CD4-positive, alpha-beta T cell (primary cell): ENCODE data around the gene GAS2. TPM values are rescaled to one million over a fixed set of nuclear protein-coding genes. Genes with fewer than 3 reads are reported as not detected.

Experiments
- ATAC-seq: fragments of 200-7000 bp; cut with Tn5 transposase; one replicate; pipeline ENCODE4 v1.10.0; 2022; ENCODE audit warnings: mild to moderate bottlenecking; ENCODE audit not compliant: poor library complexity
- CTCF ChIA-PET: fragments of 350-600 bp; sonication (Branson Sonifier 250); formaldehyde crosslinking; loops from one replicate; lab custom pipeline; 2021; ENCODE audit warnings: antibody characterized with exemption, inconsistent platforms; lab: Charles Lee
- POLR2A ChIA-PET: fragments of 350-600 bp; sonication (Branson Sonifier 250); formaldehyde crosslinking; loops from one replicate; lab custom pipeline; 2021; ENCODE audit warnings: antibody characterized with exemption, inconsistent platforms; lab: Charles Lee
- DNase-seq, 14 experiments: peaks; one replicate each; pipeline ENCODE4 v3.0.0-alpha.2; 2013 to 2020; ENCODE audit warnings: mixed read lengths in 2 of 14
- H3K27ac ChIP-seq, 2 donors: one replicate each; pipeline versions ENCODE4 v1.5.1 to v1.7.0; 2013; ENCODE audit warnings: low read length in 2 of 2, low read depth in 1 of 2, mild to moderate bottlenecking in 1 of 2
- H3K27me3 ChIP-seq, 2 experiments: 1 replicate in 1 of 2; 2 replicates in 1 of 2; pipeline versions ENCODE4 v1.6.1 to v1.7.0; 2013; ENCODE audit warnings: low read length in 2 of 2, control low read depth in 1 of 2, mild to moderate bottlenecking in 1 of 2, moderate library complexity in 1 of 2; ENCODE audit not compliant: insufficient read depth in 2 of 2, control insufficient read depth in 1 of 2
- H3K36me3 ChIP-seq: one replicate; pipeline ENCODE4 v1.6.1; 2013; ENCODE audit warnings: low read length, control low read depth; ENCODE audit not compliant: insufficient read depth
- H3K4me1 ChIP-seq: one replicate; pipeline ENCODE4 v1.6.1; 2013; ENCODE audit warnings: low read length, control low read depth; ENCODE audit not compliant: insufficient read depth
- H3K4me3 ChIP-seq: one replicate; pipeline ENCODE4 v1.5.1; 2013; ENCODE audit warnings: mild to moderate bottlenecking, low read length, moderate library complexity
- H3K9me3 ChIP-seq, 2 experiments: 1 replicate in 1 of 2; 2 replicates in 1 of 2; pipeline versions ENCODE4 v1.6.1 to v1.7.0; 2013; ENCODE audit warnings: low read length in 2 of 2, mild to moderate bottlenecking in 2 of 2, control low read depth in 1 of 2, moderate library complexity in 1 of 2; ENCODE audit not compliant: control insufficient read depth in 1 of 2, insufficient read depth in 1 of 2
- H3K27ac Mint-ChIP-seq: one replicate; pipeline ENCODE4 v1.8.0; 2020; ENCODE audit warnings: mixed read lengths
- H3K27me3 Mint-ChIP-seq: one replicate; pipeline ENCODE4 v1.8.0; 2021; ENCODE audit warnings: mixed read lengths
- H3K36me3 Mint-ChIP-seq: one replicate; pipeline ENCODE4 v1.8.0; 2021; ENCODE audit warnings: low read depth, mixed read lengths
- H3K4me1 Mint-ChIP-seq: one replicate; pipeline ENCODE4 v1.8.0; 2021; ENCODE audit warnings: low read depth, mixed read lengths
- H3K4me3 Mint-ChIP-seq: one replicate; pipeline ENCODE4 v1.8.0; 2020; ENCODE audit warnings: mild to moderate bottlenecking, mixed read lengths
- H3K9me3 Mint-ChIP-seq: one replicate; pipeline ENCODE4 v1.8.0; 2020; ENCODE audit warnings: mixed read lengths
- intact Hi-C, 2 experiments: fragments of 100-400 bp; cut with DNase I in 1 of 2; cut with micrococcal nuclease in 1 of 2; formaldehyde crosslinking; loops; one replicate each; pipeline versions ENCODE4 v1.15.1 to v1.9.0; 2023 to 2025; cut with DNase I, micrococcal nuclease
- total RNA-seq, 174 experiments: library from RNA in 2 of 174; stranded (reverse) in 2 of 174; gene quantifications; one replicate each; pipeline ENCODE4 v1.2.3 and lab custom pipeline; 2021 to 2026
- TF ChIP-seq, protein P1 (sequence below): fragments of 200-600 bp; IDR thresholded peaks from one replicate; pipeline ENCODE4 v1.8.0; 2022; ENCODE audit warnings: antibody characterized with exemption, mild to moderate bottlenecking

The GAS2 gene
- total RNA-seq, 2 experiments from 2014 or later, result 2.2 to 2.9 TPM

DNA sequence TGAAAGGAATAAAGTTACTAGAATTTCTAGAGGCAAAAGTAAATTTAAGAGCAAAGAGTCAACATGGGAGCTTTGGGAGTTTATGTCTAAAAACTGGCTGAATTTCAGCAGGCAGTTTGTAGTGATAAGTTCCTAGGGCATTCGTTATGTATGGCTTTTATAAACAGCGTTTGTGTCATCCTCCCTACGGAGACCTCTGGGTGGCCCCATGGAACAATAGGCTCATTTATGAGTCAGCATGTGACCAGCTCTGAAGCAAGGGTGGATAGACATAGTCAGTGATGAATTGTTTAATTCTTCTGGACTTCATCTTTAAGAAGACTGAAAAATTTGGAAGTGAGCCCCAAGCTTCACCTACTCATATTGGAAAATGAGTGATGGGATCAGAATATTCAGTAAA is 126.1 kb downstream of the GAS2 start:
- ATAC-seq (no peak), DNase-seq (no peak)
- H3K27me3 ChIP-seq, result no peaks in the 10 kb centered on the region
- intact Hi-C loops, result no loop called here
- H3K36me3 ChIP-seq, result no peaks in the 10 kb centered on the region
- CTCF ChIA-PET, result no interaction called here
- Mint-ChIP-seq H3K4me3 (no peak overlapping the region), H3K9me3 (no peaks in the 10 kb centered on the region), H3K27me3 (peaks cover 5% of the 10 kb centered on the region), H3K36me3 (no peaks in the 10 kb centered on the region), H3K4me1 (no peaks in the 10 kb centered on the region), H3K27ac (no peak overlapping the region)
- no peaks in the 10 kb centered on the region for H3K4me1 ChIP-seq
- no peaks in the 10 kb centered on the region for H3K9me3 ChIP-seq
- POLR2A ChIA-PET, result no interaction called here
- TF ChIP-seq, protein P1, sequence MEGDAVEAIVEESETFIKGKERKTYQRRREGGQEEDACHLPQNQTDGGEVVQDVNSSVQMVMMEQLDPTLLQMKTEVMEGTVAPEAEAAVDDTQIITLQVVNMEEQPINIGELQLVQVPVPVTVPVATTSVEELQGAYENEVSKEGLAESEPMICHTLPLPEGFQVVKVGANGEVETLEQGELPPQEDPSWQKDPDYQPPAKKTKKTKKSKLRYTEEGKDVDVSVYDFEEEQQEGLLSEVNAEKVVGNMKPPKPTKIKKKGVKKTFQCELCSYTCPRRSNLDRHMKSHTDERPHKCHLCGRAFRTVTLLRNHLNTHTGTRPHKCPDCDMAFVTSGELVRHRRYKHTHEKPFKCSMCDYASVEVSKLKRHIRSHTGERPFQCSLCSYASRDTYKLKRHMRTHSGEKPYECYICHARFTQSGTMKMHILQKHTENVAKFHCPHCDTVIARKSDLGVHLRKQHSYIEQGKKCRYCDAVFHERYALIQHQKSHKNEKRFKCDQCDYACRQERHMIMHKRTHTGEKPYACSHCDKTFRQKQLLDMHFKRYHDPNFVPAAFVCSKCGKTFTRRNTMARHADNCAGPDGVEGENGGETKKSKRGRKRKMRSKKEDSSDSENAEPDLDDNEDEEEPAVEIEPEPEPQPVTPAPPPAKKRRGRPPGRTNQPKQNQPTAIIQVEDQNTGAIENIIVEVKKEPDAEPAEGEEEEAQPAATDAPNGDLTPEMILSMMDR, result no peak
- H3K27ac ChIP-seq, result no peak overlapping the region
- H3K4me3 ChIP-seq, result no peak overlapping the region

DNA sequence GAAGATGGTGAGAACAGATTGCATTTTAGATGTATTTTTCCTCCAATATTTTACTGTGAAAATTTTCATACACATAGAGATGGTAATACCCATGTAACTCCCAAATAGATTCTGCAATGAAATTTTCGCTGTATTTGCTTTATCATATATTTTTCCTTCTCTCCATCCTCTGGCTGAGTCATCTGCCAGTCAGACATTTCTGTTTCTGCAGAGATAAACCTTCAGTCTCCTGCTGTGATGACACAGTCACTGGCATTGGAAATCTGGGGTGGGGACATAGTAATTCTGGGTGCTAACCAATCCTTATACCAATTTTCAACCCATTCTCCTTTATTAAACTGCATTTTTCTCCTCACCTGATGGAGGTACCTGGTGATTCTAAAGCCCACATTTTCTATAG is 129.5 kb downstream of the GAS2 start:
- Histone ChIP-seq H3K9me3 (no peaks in the 10 kb centered on the region), H3K27ac (no peak overlapping the region), H3K4me1 (no peaks in the 10 kb centered on the region), H3K36me3 (no peaks in the 10 kb centered on the region), H3K27me3 (no peaks in the 10 kb centered on the region), H3K4me3 (no peak overlapping the region)
- Mint-ChIP-seq H3K27me3 (peaks cover 8% of the 10 kb centered on the region), H3K4me1 (no peaks in the 10 kb centered on the region), H3K9me3 (no peaks in the 10 kb centered on the region), H3K36me3 (no peaks in the 10 kb centered on the region), H3K4me3 (no peak overlapping the region), H3K27ac (no peak overlapping the region)
- DNase-seq (no peak), ATAC-seq (no peak)
- CTCF ChIA-PET, result no interaction called here
- intact Hi-C loops, result no loop called here
- TF ChIP-seq, protein P1, result no peak
- POLR2A ChIA-PET, result no interaction called here

DNA sequence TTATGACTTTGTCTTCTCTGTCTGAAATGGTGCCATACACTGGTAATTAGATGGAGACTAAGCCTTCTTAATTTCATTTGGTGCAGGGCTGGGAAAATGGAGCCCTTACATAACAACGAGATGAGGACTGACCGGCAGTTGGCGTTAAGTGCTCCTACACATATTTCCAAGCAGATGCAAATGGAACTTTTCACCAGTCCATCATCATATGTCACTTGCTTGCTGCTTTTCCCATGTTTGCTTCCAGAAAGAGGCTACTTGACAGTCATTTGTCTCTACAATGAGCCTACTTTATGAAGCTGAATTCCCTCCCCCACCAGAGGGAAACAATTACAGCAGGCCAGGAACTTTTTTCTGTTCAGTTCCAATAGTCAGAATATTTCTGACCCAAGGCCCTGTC is 130.6 kb downstream of the GAS2 start:
- ChIA-PET POLR2A (no interaction called here), CTCF (interaction anchor here (0.6 kb wide), 1 partner anchor 193 kb away, joined by 3 read pairs; no protein-coding TSS in a partner anchor)
- no peak overlapping the region for H3K4me3 ChIP-seq
- ATAC-seq (no peak), DNase-seq (no peak)
- H3K27me3 ChIP-seq, result no peaks in the 10 kb centered on the region
- no peaks in the 10 kb centered on the region for H3K4me1 ChIP-seq
- no peaks in the 10 kb centered on the region for H3K36me3 Mint-ChIP-seq
- no peaks in the 10 kb centered on the region for H3K36me3 ChIP-seq
- no peaks in the 10 kb centered on the region for H3K4me1 Mint-ChIP-seq
- H3K27ac Mint-ChIP-seq, result no peak overlapping the region
- H3K4me3 Mint-ChIP-seq, result no peak overlapping the region
- H3K9me3 Mint-ChIP-seq, result no peaks in the 10 kb centered on the region
- TF ChIP-seq, protein P1, result no peak
- H3K27me3 Mint-ChIP-seq, result peaks cover 13% of the 10 kb centered on the region
- intact Hi-C loops, result no loop called here
- no peaks in the 10 kb centered on the region for H3K9me3 ChIP-seq
- H3K27ac ChIP-seq, result no peak overlapping the region
